Measurements from ENCODE around the gene ATG12.

- TF ChIP-seq CTCF (IDR thresholded peaks at IDR 0.05) (no peak), POLR2A (IDR thresholded peaks at IDR 0.05) (no peak), EP300 (IDR thresholded peaks at IDR 0.05) (no peak), POLR2AphosphoS5 (IDR thresholded peaks at IDR 0.05) (no peak)
These were observed 22.5 kb downstream of the ATG12 start for GRCh38 chr5:115818821-115819220.
